ENCODE measurements around the gene FURIN.

FURIN gene

DNA sequence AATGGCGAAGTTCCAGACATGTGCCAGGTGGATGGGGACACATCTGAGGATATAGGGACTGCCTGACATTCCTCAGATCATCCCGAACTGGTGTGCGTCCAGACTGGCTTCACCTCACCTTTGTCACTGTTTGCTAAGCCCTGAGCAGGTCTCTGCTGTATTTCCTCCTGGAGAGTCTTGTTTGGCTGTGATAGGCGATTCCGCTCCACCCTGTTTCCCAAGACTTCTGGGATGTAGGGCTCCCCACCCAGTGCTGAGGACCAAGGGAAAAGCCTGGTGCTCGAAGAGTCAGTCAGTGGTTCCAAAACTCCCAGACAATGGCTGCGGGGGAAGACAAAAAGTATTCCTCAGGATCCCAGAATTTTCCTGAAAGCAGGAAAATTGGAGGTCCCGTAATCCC lies 11.1 kb upstream of the FURIN start:
- CTCF ChIA-PET = no interaction called here
- no peak for DNase-seq
- H3K27me3 Mint-ChIP-seq = no peaks in the 10 kb centered on the region
- no peaks in the 10 kb centered on the region for H3K9me3 Mint-ChIP-seq
- no peak overlapping the region for H3K4me3 Mint-ChIP-seq
- H3K27ac Mint-ChIP-seq = peak overlapping the region; percentile 42
- peaks cover 73% of the 10 kb centered on the region for H3K4me1 Mint-ChIP-seq
- peaks cover 6% of the 10 kb centered on the region for H3K36me3 Mint-ChIP-seq

DNA sequence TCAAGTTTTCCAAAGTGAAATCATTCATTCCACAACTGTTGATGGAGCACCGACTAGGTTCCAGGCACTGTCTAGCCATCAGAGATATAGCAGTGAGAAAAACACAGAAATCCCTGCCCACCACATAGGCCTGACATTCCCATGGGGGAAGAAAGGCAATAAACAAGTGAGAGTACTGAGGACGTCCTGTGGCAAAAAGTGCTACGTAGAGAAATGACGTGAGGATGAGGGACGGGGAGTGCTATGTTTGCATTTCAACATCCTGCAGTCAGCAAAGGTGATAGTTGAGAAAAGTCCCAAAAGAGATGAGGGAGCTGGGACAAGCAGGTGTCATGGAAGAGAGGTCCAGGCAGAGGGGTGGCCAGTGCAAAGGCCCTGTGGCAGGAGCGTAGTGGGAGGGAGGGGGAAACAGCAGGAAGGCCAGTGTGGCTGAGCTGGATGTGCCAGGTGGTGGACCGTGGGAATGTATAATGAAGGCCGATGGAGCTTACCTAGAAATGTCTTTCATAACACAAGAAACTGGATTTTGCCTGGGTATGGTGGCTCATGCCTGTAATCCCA lies 10.4 kb upstream of the FURIN start:
- no peak for DNase-seq
- peaks cover 5% of the 10 kb centered on the region for H3K36me3 Mint-ChIP-seq
- no peaks in the 10 kb centered on the region for H3K9me3 Mint-ChIP-seq
- peaks cover 68% of the 10 kb centered on the region for H3K4me1 Mint-ChIP-seq
- no peaks in the 10 kb centered on the region for H3K27me3 Mint-ChIP-seq
- CTCF ChIA-PET = no interaction called here
- H3K4me3 Mint-ChIP-seq = no peak overlapping the region
- peak overlapping the region; percentile 43 for H3K27ac Mint-ChIP-seq

DNA sequence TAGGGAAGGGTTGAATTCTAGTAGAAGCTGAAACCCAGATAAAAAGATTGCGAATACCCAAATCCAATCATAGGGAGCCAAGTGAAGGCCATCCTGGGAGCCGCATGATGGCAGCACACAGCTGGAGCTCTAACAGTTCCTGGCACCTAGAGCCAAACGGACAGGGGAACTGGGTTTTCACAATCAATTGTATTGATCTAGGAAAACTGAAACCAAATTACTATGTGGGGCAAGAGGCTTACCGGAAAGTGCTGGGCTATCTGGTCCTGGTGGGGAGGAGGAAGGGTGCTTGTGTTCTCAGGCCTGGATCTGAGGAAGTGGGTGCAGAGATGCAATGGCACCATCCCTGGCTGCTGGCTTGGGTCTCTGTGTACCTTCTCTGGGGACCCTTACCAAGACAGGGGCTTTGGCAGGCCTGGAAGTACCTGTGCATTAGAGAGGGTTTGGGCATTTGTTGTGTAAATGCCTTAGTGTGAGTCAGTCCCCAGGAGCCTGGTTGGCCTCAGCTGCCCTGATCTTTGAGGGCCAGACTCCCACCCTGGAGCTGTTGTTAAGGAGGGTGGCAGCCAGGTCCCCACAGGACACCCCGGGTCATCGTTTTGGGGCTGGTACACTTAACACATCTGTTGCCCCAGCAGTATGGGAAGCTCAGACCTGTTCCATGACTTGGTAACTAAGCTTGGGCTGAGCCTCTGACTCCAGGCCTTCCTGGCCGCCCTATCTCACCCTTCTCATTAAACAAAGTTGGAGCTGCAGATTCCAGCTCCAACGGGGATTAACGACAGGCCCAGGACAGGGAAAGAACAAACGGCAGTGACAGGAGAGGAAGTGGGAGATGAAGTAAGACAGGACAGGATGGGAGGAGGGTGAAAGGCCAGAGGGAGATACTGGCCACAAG lies 8.9 kb upstream of the FURIN start:
- H3K4me3 Mint-ChIP-seq = no peak overlapping the region
- CTCF ChIA-PET = interaction anchor here (0.6 to 1.3 kb wide), 3 partner anchors 13 to 218 kb away, joined by 3 read pairs; no protein-coding TSS in a partner anchor
- DNase-seq = no peak
- H3K36me3 Mint-ChIP-seq = peaks cover 2% of the 10 kb centered on the region
- no peak overlapping the region for H3K27ac Mint-ChIP-seq
- no peaks in the 10 kb centered on the region for H3K9me3 Mint-ChIP-seq
- H3K4me1 Mint-ChIP-seq = peaks cover 65% of the 10 kb centered on the region
- no peaks in the 10 kb centered on the region for H3K27me3 Mint-ChIP-seq

DNA sequence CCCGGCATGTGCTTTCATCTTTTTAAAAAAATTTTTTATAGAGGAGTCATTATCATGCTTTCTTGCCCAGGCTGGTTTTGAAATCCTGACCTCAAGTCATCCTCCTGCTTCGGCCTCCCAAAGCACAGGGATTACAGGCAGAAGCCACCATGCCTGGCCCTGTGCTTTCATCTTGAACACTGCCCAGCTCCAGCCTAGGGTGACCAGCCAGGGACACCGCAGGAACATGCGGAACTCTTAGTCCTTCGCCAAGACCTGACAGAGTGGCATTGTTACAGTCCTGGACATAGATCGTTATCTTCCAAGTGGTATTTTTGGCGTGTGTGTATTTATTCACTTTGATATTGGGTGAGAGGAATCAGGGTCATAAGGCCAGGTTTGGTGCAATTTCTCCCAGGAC lies 7.9 kb upstream of the FURIN start:
- no peaks in the 10 kb centered on the region for H3K36me3 Mint-ChIP-seq
- peaks cover 55% of the 10 kb centered on the region for H3K4me1 Mint-ChIP-seq
- H3K4me3 Mint-ChIP-seq = no peak overlapping the region
- DNase-seq = no peak
- H3K27ac Mint-ChIP-seq = peak overlapping the region; percentile 58
- H3K9me3 Mint-ChIP-seq = no peaks in the 10 kb centered on the region
- H3K27me3 Mint-ChIP-seq = no peaks in the 10 kb centered on the region
- CTCF ChIA-PET = interaction anchor here (0.6 to 1.3 kb wide), 2 partner anchors 52 to 219 kb away, joined by 3 read pairs; no protein-coding TSS in a partner anchor

DNA sequence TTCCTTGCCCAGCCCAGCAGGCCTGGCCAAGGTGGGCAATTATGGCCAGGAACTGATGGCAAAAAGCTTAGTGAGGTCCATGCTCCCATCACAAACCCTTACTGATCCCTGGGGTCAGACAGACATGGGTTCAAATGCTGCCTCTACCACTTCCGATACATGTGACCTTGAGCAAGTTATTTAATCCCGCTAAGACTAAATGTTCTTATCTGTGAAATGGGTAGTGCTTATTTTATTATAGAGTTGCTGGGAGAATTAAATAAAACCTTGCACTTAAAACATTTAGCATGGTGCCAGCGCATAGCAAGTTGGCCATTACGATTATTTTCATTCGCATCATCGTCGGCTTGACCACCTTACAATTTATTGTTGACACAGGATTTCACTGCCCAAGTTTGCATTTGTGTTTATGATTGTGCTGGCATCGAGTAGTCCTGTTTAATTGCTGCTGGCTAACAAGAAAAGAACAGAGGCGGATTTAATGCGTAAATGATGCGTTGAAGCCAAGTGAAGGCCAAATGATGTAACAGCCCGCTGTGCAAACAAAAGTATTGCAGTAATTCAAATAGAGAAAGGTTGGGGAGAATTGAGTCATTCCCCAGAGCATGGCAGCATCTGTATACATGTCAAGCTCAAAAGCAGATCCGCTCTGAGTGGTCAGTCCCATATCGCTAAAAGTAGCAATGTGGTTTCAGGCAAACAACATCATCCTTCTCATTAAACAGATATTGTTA lies 7.3 kb upstream of the FURIN start:
- CTCF ChIA-PET = interaction anchor here (1.3 kb wide), 1 partner anchor 53 kb away, joined by 3 read pairs; no protein-coding TSS in a partner anchor
- Mint-ChIP-seq H3K4me3 (no peak overlapping the region), H3K4me1 (peaks cover 49% of the 10 kb centered on the region), H3K27me3 (no peaks in the 10 kb centered on the region), H3K27ac (no peak overlapping the region), H3K36me3 (no peaks in the 10 kb centered on the region), H3K9me3 (no peaks in the 10 kb centered on the region)
- no peak for DNase-seq

DNA sequence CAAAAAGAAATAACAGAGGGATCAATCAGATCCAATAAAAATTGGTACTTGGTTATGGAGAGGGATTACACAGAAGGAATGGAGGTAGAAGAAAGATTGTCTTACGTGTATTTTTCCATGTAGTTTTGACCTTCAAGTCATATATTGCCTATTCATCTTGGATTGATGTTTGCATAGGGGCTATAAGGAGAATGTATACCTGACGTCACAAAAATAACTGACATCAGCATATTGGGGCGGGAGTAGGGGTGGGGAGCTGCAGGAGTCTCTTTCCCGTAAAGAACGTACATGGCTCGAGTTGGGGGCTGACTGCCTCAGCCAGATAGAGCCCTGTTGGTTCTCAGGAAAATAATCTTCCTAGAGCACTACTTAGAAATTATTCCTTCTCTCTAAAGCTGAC lies 5.9 kb upstream of the FURIN start:
- H3K4me1 Mint-ChIP-seq = peaks cover 41% of the 10 kb centered on the region
- no peaks in the 10 kb centered on the region for H3K36me3 Mint-ChIP-seq
- H3K4me3 Mint-ChIP-seq = no peak overlapping the region
- H3K9me3 Mint-ChIP-seq = no peaks in the 10 kb centered on the region
- CTCF ChIA-PET = no interaction called here
- H3K27ac Mint-ChIP-seq = no peak overlapping the region
- DNase-seq = no peak
- H3K27me3 Mint-ChIP-seq = no peaks in the 10 kb centered on the region

DNA sequence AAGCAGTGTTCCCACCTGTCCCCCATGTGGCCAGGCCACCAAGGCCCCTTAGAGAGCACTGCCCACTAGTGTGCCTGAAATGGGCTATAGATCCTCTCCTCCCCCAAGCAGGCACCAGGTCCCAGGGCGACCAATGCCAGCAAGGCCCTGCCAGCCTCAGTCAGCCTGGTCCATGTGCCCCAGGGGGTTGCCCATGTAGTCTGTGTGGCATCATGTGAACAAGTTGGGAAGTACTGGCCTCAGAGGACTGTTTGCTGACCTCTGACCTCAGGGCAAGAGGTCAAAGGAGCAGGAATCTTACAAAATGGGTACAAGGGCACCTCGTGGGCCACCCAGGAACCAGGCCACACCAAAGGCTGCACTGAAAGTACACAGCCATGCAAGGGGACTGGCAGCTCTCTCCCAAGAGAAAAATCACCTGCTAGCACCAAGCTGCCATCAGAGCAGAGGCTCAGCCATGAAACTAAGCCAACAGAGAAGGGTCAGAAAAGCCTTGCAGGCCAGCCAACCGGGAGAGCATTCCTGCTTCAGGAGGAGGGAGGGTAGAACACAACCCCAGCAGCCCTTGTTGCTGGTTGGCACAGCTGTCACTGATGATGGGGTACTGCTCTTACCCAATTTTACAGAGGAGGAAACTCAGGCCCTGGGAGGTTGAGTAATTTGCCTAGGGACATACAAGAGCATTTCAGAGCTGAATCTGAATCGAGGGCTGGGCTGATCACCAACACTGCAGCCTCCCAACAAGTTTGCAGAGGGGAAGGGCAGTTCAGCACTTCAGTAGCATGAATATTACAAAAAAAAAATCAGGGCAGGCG lies 5.2 kb upstream of the FURIN start:
- H3K27me3 Mint-ChIP-seq = no peaks in the 10 kb centered on the region
- peaks cover 39% of the 10 kb centered on the region for H3K4me1 Mint-ChIP-seq
- no peaks in the 10 kb centered on the region for H3K9me3 Mint-ChIP-seq
- no peak for DNase-seq
- no peaks in the 10 kb centered on the region for H3K36me3 Mint-ChIP-seq
- no peak overlapping the region for H3K27ac Mint-ChIP-seq
- no peak overlapping the region for H3K4me3 Mint-ChIP-seq
- CTCF ChIA-PET = no interaction called here

DNA sequence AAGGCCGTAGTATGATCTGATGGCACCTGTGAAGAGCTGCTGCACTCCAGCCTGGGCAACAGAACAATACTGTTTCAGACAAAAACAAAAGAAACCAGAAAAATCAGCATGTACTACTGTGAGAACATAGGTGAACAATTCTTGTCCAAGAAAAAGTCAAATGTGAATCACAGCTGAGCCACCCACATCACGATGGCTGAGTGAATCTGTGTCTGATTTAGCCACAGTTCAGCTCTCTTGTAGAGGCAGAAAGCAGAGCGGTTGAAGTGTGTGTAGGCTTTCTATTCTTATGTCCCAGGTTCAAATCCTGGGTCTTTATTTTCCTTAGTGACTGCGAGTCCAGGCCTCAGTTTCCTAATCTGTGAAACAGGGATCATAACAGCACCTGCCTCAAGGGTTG lies 4.4 kb upstream of the FURIN start:
- Mint-ChIP-seq H3K4me3 (no peak overlapping the region), H3K27ac (no peak overlapping the region)
- CTCF ChIA-PET = no interaction called here

DNA sequence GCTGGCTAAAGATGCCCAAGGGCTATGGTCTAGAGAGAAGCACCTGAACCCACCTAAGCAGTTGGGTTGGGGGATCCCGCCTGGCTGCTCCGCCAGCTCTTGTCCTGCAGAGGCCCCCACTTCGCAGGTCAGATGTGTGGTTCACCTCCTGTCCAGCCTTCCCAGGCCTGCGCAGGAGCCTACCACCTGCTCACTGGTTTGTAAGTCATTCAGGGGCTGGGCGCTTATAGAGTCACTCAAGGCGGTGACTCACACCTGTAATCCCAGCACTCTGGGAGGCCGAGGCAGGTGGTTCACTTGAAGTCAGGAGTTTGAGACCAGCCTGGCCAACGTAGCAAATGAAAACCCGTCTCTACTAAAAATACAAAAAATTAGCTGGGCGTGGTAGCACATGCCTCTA lies 3.9 kb upstream of the FURIN start:
- H3K27ac Mint-ChIP-seq = no peak overlapping the region
- no peak for DNase-seq
- no peaks in the 10 kb centered on the region for H3K9me3 Mint-ChIP-seq
- CTCF ChIA-PET = interaction anchor here (1.1 kb wide), 1 partner anchor 69 kb away, joined by 3 read pairs; no protein-coding TSS in a partner anchor
- peaks cover 46% of the 10 kb centered on the region for H3K4me1 Mint-ChIP-seq
- no peaks in the 10 kb centered on the region for H3K27me3 Mint-ChIP-seq
- no peaks in the 10 kb centered on the region for H3K36me3 Mint-ChIP-seq
- H3K4me3 Mint-ChIP-seq = no peak overlapping the region

More for the DNA sequence above, 4.4 kb upstream of the FURIN start:
- Mint-ChIP-seq H3K9me3 (no peaks in the 10 kb centered on the region), H3K36me3 (no peaks in the 10 kb centered on the region), H3K27me3 (no peaks in the 10 kb centered on the region), H3K4me1 (peaks cover 46% of the 10 kb centered on the region)
- DNase-seq = no peak

DNA sequence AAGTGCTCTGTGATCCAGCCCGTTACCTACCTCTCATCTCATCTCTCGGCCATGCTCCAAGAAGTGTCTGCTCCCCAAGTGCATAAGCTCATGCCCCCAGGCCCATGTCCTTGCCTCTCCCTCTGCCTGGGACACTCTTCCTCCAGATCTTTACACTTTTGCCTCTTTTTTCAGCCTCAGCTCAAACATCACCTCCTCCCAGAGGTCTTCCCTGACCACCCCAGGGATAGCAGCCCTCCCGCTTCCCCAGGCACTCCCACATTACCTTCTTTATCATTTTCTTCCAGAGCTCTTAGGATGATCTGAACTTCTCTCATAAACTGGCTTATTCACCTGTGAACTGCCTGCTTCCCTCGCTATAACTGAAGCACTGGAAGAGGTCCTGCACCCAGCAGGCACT lies 2.7 kb upstream of the FURIN start:
- Mint-ChIP-seq H3K4me3 (no peak overlapping the region), H3K9me3 (no peaks in the 10 kb centered on the region), H3K4me1 (peaks cover 50% of the 10 kb centered on the region), H3K27me3 (no peaks in the 10 kb centered on the region), H3K36me3 (peaks cover 1% of the 10 kb centered on the region), H3K27ac (no peak overlapping the region)
- DNase-seq = no peak
- CTCF ChIA-PET = interaction anchor here (1.1 kb wide), 1 partner anchor 68 kb away, joined by 3 read pairs; no protein-coding TSS in a partner anchor

DNA sequence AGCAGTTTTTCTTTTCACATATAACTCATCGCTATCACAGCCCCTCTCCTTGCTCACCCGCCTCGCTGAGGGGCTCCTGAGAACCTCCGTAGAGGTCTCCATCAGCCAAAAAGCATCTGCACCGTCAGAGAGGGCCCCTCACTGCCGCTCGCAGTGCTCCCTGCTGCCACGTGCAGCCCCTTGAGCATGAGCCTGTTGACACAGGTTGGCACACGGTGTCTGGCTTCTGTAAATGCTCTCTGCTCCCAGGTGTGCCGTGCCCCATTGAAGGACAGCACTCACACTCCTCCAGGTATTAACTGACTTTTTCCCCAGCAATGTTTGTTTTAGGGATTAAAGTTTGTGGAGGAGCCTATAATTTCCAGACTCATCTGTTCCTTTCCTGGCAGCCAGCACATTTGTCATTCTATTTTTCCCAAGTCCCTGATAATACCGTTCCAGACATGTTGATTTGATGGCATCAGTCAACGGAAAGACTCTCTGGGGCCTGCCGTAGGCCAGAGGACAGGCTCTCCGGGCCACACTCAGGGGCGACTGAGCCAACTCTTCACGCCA lies 2.1 kb upstream of the FURIN start:
- CTCF ChIA-PET = no interaction called here
- no peaks in the 10 kb centered on the region for H3K27me3 Mint-ChIP-seq
- no peak overlapping the region for H3K27ac Mint-ChIP-seq
- no peak overlapping the region for H3K4me3 Mint-ChIP-seq
- H3K36me3 Mint-ChIP-seq = peaks cover 4% of the 10 kb centered on the region
- no peaks in the 10 kb centered on the region for H3K9me3 Mint-ChIP-seq
- H3K4me1 Mint-ChIP-seq = peaks cover 49% of the 10 kb centered on the region
- no peak for DNase-seq

DNA sequence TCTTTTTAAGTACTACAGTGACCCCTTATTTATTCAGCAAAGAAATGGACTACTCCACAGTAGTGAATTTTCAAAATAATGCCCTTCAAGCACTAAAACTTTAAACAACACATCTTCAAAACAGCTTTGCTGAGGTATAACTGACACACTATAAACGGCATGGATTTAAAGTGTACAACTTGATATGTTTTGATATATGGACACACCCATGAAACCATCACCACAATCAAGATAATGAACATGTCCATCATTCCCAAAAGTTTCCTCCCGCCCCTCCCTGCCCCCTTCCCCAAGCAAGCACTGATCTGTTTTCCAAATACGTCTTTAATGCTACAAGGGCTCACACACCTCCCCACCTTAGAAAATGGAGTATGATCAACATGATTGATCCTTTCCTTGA lies 1.6 kb upstream of the FURIN start:
- peaks cover 4% of the 10 kb centered on the region for H3K36me3 Mint-ChIP-seq
- no peak overlapping the region for H3K27ac Mint-ChIP-seq
- CTCF ChIA-PET = no interaction called here
- H3K4me1 Mint-ChIP-seq = peaks cover 49% of the 10 kb centered on the region
- no peak overlapping the region for H3K4me3 Mint-ChIP-seq
- no peak for DNase-seq
- H3K9me3 Mint-ChIP-seq = no peaks in the 10 kb centered on the region
- no peaks in the 10 kb centered on the region for H3K27me3 Mint-ChIP-seq

DNA sequence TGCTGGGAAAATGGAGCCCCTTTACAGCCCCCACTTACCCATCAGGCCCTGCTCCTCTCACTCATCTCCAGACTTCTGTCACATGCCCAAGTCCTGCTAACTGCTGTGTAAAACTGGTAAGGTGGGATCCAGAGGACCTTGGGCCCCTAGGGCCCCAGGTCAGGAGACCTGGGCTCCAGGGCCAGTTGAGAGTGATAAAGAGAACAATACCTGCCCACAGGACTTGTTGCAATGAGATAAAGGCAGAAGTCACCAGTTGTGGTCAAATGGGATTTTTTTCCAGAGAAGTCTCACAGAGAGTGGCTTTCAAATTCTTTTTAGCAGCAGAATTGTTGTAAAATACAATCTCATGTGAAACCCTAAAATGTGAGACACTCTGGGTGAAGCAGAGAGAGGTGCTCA lies 753 bp downstream of the FURIN start:
- Mint-ChIP-seq H3K9me3 (no peaks in the 10 kb centered on the region), H3K4me3 (peak overlapping the region; percentile 89), H3K27ac (peak overlapping the region; percentile 96), H3K27me3 (no peaks in the 10 kb centered on the region), H3K36me3 (peaks cover 13% of the 10 kb centered on the region), H3K4me1 (peaks cover 58% of the 10 kb centered on the region)
- CTCF ChIA-PET = interaction anchor here (1.1 to 2.7 kb wide), 2 partner anchors 17 to 36 kb away, joined by 4 to 10 read pairs; no protein-coding TSS in a partner anchor
- DNase-seq = no peak

Measured in activated naive CD4-positive, alpha-beta T cell treated with anti-CD3 and anti-CD28 coated beads, Interleukin-2, amount 10 ng/mL, durations not matched to agents 7 days and 5 days (primary cell).